ENCODE data around the gene PROZ. TPM values are rescaled to one million over a fixed set of nuclear protein-coding genes. Genes with fewer than 3 reads are reported as not detected.

Gene PROZ
- total and polyA plus RNA-seq, 2 of the 13 experiments (the other 11 are each of a cell fraction or from before 2014, with no cell fraction given), result 5.6 to 22.5 TPM

DNA sequence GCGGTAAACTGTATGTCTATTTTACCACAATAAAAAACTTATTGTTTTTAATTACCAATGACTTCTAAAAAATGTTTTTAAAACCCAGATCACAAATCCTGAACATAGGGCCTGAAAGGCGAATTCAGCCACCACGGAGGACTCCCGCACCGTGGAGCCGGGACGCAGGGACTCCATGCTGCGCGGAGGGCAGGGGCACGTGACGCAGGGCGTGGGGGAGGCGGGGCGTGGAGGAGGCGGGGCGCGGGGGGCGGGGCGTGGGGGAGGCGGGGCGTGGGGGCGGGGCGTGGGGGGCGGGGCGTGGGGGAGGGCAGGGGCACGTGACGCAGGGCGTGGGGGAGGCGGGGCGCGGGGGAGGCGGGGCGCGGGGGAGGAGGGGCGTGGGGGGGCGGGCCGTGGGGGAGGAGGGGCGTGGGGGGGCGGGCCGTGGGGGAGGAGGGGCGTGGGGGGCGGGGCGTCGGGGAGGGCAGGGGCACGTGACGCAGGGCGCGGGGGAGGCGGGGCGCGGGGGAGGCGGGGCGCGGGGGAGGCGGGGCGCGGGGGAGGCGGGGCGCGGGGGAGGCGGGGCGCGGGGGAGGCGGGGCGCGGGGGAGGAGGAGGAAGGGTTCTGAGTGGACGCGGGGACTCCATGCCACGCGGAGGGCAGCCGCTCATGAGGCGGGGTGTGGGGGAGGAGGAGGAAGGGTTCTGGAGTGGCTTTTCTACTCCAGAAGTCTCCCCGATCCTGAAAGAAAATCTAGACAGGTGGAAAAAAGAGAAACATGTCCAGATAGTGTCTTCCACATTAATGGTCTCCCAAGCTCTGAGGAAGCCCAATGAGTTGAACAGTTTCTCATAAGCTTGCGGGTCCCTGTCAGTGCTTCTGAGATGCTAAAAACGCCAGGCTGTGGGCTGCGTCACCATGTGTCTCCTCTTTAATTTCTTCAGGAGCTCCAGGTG lies 4.4 kb upstream of the PROZ start (continued):
- TF ChIP-seq ZNF256 (CRISPR knock-in tag; conservative IDR thresholded peaks at IDR 0.05), result no peak
- TF ChIP-seq, protein P1, sequence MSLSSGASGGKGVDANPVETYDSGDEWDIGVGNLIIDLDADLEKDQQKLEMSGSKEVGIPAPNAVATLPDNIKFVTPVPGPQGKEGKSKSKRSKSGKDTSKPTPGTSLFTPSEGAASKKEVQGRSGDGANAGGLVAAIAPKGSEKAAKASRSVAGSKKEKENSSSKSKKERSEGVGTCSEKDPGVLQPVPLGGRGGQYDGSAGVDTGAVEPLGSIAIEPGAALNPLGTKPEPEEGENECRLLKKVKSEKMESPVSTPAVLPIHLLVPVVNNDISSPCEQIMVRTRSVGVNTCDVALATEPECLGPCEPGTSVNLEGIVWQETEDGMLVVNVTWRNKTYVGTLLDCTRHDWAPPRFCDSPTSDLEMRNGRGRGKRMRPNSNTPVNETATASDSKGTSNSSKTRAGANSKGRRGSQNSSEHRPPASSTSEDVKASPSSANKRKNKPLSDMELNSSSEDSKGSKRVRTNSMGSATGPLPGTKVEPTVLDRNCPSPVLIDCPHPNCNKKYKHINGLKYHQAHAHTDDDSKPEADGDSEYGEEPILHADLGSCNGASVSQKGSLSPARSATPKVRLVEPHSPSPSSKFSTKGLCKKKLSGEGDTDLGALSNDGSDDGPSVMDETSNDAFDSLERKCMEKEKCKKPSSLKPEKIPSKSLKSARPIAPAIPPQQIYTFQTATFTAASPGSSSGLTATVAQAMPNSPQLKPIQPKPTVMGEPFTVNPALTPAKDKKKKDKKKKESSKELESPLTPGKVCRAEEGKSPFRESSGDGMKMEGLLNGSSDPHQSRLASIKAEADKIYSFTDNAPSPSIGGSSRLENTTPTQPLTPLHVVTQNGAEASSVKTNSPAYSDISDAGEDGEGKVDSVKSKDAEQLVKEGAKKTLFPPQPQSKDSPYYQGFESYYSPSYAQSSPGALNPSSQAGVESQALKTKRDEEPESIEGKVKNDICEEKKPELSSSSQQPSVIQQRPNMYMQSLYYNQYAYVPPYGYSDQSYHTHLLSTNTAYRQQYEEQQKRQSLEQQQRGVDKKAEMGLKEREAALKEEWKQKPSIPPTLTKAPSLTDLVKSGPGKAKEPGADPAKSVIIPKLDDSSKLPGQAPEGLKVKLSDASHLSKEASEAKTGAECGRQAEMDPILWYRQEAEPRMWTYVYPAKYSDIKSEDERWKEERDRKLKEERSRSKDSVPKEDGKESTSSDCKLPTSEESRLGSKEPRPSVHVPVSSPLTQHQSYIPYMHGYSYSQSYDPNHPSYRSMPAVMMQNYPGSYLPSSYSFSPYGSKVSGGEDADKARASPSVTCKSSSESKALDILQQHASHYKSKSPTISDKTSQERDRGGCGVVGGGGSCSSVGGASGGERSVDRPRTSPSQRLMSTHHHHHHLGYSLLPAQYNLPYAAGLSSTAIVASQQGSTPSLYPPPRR (CRISPR knock-in tag; IDR thresholded peaks at IDR 0.05; ENCODE audit: borderline replicate concordance), result no peak
- TF ChIP-seq BATF2 (CRISPR knock-in tag; IDR thresholded peaks at IDR 0.05), result no peak
- TF ChIP-seq, protein P2, sequence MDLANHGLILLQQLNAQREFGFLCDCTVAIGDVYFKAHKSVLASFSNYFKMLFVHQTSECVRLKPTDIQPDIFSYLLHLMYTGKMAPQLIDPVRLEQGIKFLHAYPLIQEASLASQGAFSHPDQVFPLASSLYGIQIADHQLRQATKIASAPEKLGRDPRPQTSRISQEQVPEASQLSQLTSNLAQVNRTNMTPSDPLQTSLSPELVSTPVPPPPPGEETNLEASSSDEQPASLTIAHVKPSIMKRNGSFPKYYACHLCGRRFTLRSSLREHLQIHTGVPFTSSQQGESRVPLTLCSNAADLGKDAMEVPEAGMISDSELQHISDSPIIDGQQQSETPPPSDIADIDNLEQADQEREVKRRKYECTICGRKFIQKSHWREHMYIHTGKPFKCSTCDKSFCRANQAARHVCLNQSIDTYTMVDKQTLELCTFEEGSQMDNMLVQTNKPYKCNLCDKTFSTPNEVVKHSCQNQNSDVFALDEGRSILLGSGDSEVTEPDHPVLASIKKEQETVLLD (CRISPR knock-in tag; IDR thresholded peaks at IDR 0.05; ENCODE audit: low read depth), result 0 out of 2 replicates have a peak, but pooled peaks have one; percentile 39
- no peak for TF ChIP-seq HES4 (CRISPR knock-in tag; IDR thresholded peaks at IDR 0.05; ENCODE audit: borderline replicate concordance)
- no peak for TF ChIP-seq ZNF598 (CRISPR knock-in tag; IDR thresholded peaks at IDR 0.05; ENCODE audit: borderline replicate concordance)
- no peak for TF ChIP-seq ZNF10 (CRISPR knock-in tag; IDR thresholded peaks at IDR 0.05; ENCODE audit: borderline replicate concordance, low read depth)
- TF ChIP-seq MXD4 (CRISPR knock-in tag; IDR thresholded peaks at IDR 0.05), result peak; percentile 57; the same call in 1 of the 2 replicates
- no peak for TF ChIP-seq MAF1 (CRISPR knock-in tag; IDR thresholded peaks at IDR 0.05; ENCODE audit: borderline replicate concordance)
- TF ChIP-seq NFKBIZ (CRISPR knock-in tag; IDR thresholded peaks at IDR 0.05), result 0 out of 2 replicates have a peak, but pooled peaks have one; percentile 23
- TF ChIP-seq HNRNPUL1 (IDR thresholded peaks at IDR 0.05; ENCODE audit: low read depth, low read length), result no peak
- peak; percentile 51; the same call in 1 of the 2 replicates for TF ChIP-seq KLF6 (CRISPR knock-in tag; IDR thresholded peaks at IDR 0.05)
- TF ChIP-seq ZNF207 (IDR thresholded peaks at IDR 0.05; ENCODE audit: borderline replicate concordance), result no peak
- TF ChIP-seq TEAD3 (CRISPR knock-in tag; optimal IDR thresholded peaks at IDR 0.05; ENCODE audit: borderline replicate concordance), result peak; percentile 40
- peak; percentile 58; the same call in 1 of the 2 replicates for TF ChIP-seq SIN3A (IDR thresholded peaks at IDR 0.05; ENCODE audit: borderline replicate concordance, low read depth, low read length)
- peak; percentile 22; the same call in 1 of the 2 replicates for TF ChIP-seq FOXK1 (CRISPR knock-in tag; IDR thresholded peaks at IDR 0.05; ENCODE audit: borderline replicate concordance, low read depth)
- TF ChIP-seq ZNF768 (CRISPR knock-in tag; IDR thresholded peaks at IDR 0.05), result no peak
- 0 out of 2 replicates have a peak, but pooled peaks have one; percentile 33 for TF ChIP-seq FOXA3 (CRISPR knock-in tag; IDR thresholded peaks at IDR 0.05)
- TF ChIP-seq, protein P3, sequence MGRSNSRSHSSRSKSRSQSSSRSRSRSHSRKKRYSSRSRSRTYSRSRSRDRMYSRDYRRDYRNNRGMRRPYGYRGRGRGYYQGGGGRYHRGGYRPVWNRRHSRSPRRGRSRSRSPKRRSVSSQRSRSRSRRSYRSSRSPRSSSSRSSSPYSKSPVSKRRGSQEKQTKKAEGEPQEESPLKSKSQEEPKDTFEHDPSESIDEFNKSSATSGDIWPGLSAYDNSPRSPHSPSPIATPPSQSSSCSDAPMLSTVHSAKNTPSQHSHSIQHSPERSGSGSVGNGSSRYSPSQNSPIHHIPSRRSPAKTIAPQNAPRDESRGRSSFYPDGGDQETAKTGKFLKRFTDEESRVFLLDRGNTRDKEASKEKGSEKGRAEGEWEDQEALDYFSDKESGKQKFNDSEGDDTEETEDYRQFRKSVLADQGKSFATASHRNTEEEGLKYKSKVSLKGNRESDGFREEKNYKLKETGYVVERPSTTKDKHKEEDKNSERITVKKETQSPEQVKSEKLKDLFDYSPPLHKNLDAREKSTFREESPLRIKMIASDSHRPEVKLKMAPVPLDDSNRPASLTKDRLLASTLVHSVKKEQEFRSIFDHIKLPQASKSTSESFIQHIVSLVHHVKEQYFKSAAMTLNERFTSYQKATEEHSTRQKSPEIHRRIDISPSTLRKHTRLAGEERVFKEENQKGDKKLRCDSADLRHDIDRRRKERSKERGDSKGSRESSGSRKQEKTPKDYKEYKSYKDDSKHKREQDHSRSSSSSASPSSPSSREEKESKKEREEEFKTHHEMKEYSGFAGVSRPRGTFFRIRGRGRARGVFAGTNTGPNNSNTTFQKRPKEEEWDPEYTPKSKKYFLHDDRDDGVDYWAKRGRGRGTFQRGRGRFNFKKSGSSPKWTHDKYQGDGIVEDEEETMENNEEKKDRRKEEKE (IDR thresholded peaks at IDR 0.05), result no peak

Data from HepG2 (cell line).